ENCODE results near the gene CRPPA. TPM values are rescaled to one million over a fixed set of nuclear protein-coding genes. Genes with fewer than 3 reads are reported as not detected.

CRPPA gene
- total RNA-seq, 2 experiments from 2014 or later: not detected

GRCh38 chr7:16463949-16464715 lies 42.8 kb upstream of the CRPPA start:
- no peak for DNase-seq (ENCODE audit: low spot score)
- no peak overlapping the region for H3K4me2 ChIP-seq (ENCODE audit: low read length)
- H3K36me3 ChIP-seq (ENCODE audit: insufficient read depth, low read length): no peaks in the 10 kb centered on the region
- ChIA-PET POLR2A (interaction anchor here (1.0 kb wide), 1 partner anchor 24 kb away, joined by 3 read pairs; no protein-coding TSS in a partner anchor), CTCF (ENCODE audit: unreplicated experiment) (no interaction called here)
- no peaks in the 10 kb centered on the region for H3K9me3 ChIP-seq (ENCODE audit: low read length)
- BruUV-seq (replicated peaks): no TSS peak
- no peak overlapping the region for H2AFZ ChIP-seq (ENCODE audit: low read length)
- H4K20me1 ChIP-seq (ENCODE audit: insufficient read depth, low read length): 0 out of 2 replicates have a peak, but pooled peaks cover 4% of the 10 kb centered on the region
- H3K9me2 ChIP-seq (ENCODE audit: insufficient read depth, low read length): no peaks in the 10 kb centered on the region
- TF ChIP-seq CTCF (conservative IDR thresholded peaks at IDR 0.05; ENCODE audit: low read length) (no peak), EZH2phosphoT487 (IDR thresholded peaks at IDR 0.05; ENCODE audit: borderline replicate concordance, low read depth, low read length) (no peak)
- intact Hi-C loops (cut with micrococcal nuclease; ENCODE audit: unreplicated experiment): no loop called here
- no peak overlapping the region for H3K27ac ChIP-seq (ENCODE audit: low read depth, low read length, poor library complexity, severe bottlenecking)
- no peaks in the 10 kb centered on the region for H3K4me1 ChIP-seq (ENCODE audit: insufficient read depth, low read length, poor library complexity, severe bottlenecking)
- no peaks in the 10 kb centered on the region for H3K79me2 ChIP-seq (ENCODE audit: insufficient read depth, low read depth, low read length)
- no peak overlapping the region for H3K4me3 ChIP-seq (ENCODE audit: low read depth, low read length, poor library complexity, severe bottlenecking)

GRCh38 chr7:16463520-16463919 lies 42.2 kb upstream of the CRPPA start:
- ChIA-PET POLR2A (interaction anchor here (1.0 kb wide), 1 partner anchor 25 kb away, joined by 3 read pairs; no protein-coding TSS in a partner anchor), CTCF (ENCODE audit: unreplicated experiment) (no interaction called here)
- Histone ChIP-seq H3K9me3 (ENCODE audit: low read length) (no peaks in the 10 kb centered on the region), H2AFZ (ENCODE audit: low read length) (no peak overlapping the region), H3K4me2 (ENCODE audit: low read length) (no peak overlapping the region), H4K20me1 (ENCODE audit: insufficient read depth, low read length) (0 out of 2 replicates have a peak, but pooled peaks cover 4% of the 10 kb centered on the region), H3K9me2 (ENCODE audit: insufficient read depth, low read length) (no peaks in the 10 kb centered on the region), H3K27ac (ENCODE audit: low read depth, low read length, poor library complexity, severe bottlenecking) (no peak overlapping the region), H3K79me2 (ENCODE audit: insufficient read depth, low read depth, low read length) (no peaks in the 10 kb centered on the region), H3K4me3 (ENCODE audit: low read depth, low read length, poor library complexity, severe bottlenecking) (no peak overlapping the region), H3K4me1 (ENCODE audit: insufficient read depth, low read length, poor library complexity, severe bottlenecking) (no peaks in the 10 kb centered on the region), H3K36me3 (ENCODE audit: insufficient read depth, low read length) (no peaks in the 10 kb centered on the region)
- no peak for DNase-seq (ENCODE audit: low spot score)
- BruUV-seq (replicated peaks): no TSS peak
- intact Hi-C loops (cut with micrococcal nuclease; ENCODE audit: unreplicated experiment): no loop called here
- TF ChIP-seq CTCF (conservative IDR thresholded peaks at IDR 0.05; ENCODE audit: low read length) (no peak), EZH2phosphoT487 (IDR thresholded peaks at IDR 0.05; ENCODE audit: borderline replicate concordance, low read depth, low read length) (no peak)

- no peak for DNase-seq (ENCODE audit: low spot score)
- CTCF ChIA-PET (ENCODE audit: unreplicated experiment): no interaction called here
- Histone ChIP-seq H2AFZ (ENCODE audit: low read length) (no peak overlapping the region), H3K9me2 (ENCODE audit: insufficient read depth, low read length) (no peaks in the 10 kb centered on the region), H3K4me1 (ENCODE audit: insufficient read depth, low read length, poor library complexity, severe bottlenecking) (no peaks in the 10 kb centered on the region), H3K27ac (ENCODE audit: low read depth, low read length, poor library complexity, severe bottlenecking) (no peak overlapping the region), H3K9me3 (ENCODE audit: low read length) (no peaks in the 10 kb centered on the region), H3K36me3 (ENCODE audit: insufficient read depth, low read length) (no peaks in the 10 kb centered on the region), H4K20me1 (ENCODE audit: insufficient read depth, low read length) (0 out of 2 replicates have a peak, but pooled peaks cover 4% of the 10 kb centered on the region), H3K79me2 (ENCODE audit: insufficient read depth, low read depth, low read length) (no peaks in the 10 kb centered on the region), H3K4me3 (ENCODE audit: low read depth, low read length, poor library complexity, severe bottlenecking) (no peak overlapping the region), H3K4me2 (ENCODE audit: low read length) (no peak overlapping the region)
- intact Hi-C loops (cut with micrococcal nuclease; ENCODE audit: unreplicated experiment): no loop called here
- TF ChIP-seq CTCF (conservative IDR thresholded peaks at IDR 0.05; ENCODE audit: low read length) (no peak), EZH2phosphoT487 (IDR thresholded peaks at IDR 0.05; ENCODE audit: borderline replicate concordance, low read depth, low read length) (no peak)
- POLR2A ChIA-PET: interaction anchor here (2.0 kb wide), 1 partner anchor 13 kb away, joined by 4 read pairs; no protein-coding TSS in a partner anchor
- BruUV-seq (replicated peaks): no TSS peak
Measured at GRCh38 chr7:16462431-16462889, 41.1 kb upstream of the CRPPA start.
